ENCODE results near the gene MRC1. TPM values are rescaled to one million over a fixed set of nuclear protein-coding genes. Genes with fewer than 3 reads are reported as not detected.

Gene MRC1
- total RNA-seq, 1 experiment from 2014 or later, result 0.37 TPM

DNA sequence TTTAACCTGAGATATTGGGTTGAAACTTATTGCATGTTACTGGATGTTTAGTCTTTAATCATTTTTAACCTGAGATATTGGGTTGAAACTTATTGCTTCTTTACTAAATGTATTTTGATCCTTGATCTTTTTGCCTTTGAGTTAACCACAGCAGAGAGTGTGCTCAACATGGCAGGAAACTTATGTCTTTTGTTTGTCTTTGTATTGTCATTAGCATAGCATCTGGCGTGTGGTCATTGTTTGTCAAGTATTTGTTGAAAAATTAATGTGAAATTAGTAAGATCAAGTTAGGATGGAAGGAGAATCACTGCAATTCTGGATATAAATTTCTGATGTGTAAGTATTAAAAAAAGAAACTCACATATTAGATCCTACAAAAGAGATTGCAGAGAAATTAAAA lies 8.2 kb downstream of the MRC1 start:
- Histone ChIP-seq H3K36me3 (ENCODE audit: control insufficient read depth in 1 of 2, insufficient read depth in 2 of 2, low read length in 2 of 2) (no peaks in the 10 kb centered on the region), H3K27ac (ENCODE audit: low read depth, low read length) (no peak overlapping the region), H3K4me3 (replicated peaks in 1 of 2; ENCODE audit: low read depth in 1 of 2, low read length in 2 of 2) (no peak overlapping the region), H3K9me2 (ENCODE audit: insufficient read depth) (no peaks in the 10 kb centered on the region), H2AFZ (ENCODE audit: low read depth, low read length, poor library complexity, severe bottlenecking) (no peak overlapping the region), H3K27me3 (ENCODE audit: insufficient read depth, low read length) (no peaks in the 10 kb centered on the region), H3K4me2 (ENCODE audit: low read length) (no peak overlapping the region), H3K79me2 (ENCODE audit: insufficient read depth, low read length) (no peaks in the 10 kb centered on the region), H3K9me3 (ENCODE audit: control insufficient read depth in 1 of 2, insufficient read depth in 1 of 2, low read depth in 1 of 2, low read length in 2 of 2) (no peaks in the 10 kb centered on the region), H3K9ac (ENCODE audit: low read length) (no peak overlapping the region), H4K20me1 (ENCODE audit: insufficient read depth) (no peaks in the 10 kb centered on the region), H3K4me1 (ENCODE audit: control insufficient read depth in 1 of 2, insufficient read depth in 2 of 2, low read length in 2 of 2) (no peaks in the 10 kb centered on the region)
- ChIA-PET POLR2A (no interaction called here), RAD21 (ENCODE audit: low non-redundant PET in 1 of 2, low total read pairs in 2 of 2, uncharacterized antibody in 2 of 2, unreplicated experiment in 2 of 2) (no interaction called here), CTCF (no interaction called here)
- no TSS peak for BruUV-seq (replicated peaks)
- no peak for DNase-seq (ENCODE audit: low read depth, low spot score)
- no peak for TF ChIP-seq EZH2 (IDR thresholded peaks at IDR 0.05)
- no peak for TF ChIP-seq EZH2phosphoT487 (IDR thresholded peaks at IDR 0.05; ENCODE audit: borderline replicate concordance)
- no peak for TF ChIP-seq YY1 (IDR thresholded peaks at IDR 0.05; ENCODE audit: extremely low read depth, insufficient replicate concordance, low read depth, low read length)
- TF ChIP-seq JUND (IDR thresholded peaks at IDR 0.05), result no peak
- no peak for TF ChIP-seq RAD21 (IDR thresholded peaks at IDR 0.05; ENCODE audit: low read depth)
- TF ChIP-seq EGR1 (IDR thresholded peaks at IDR 0.05; ENCODE audit: low read depth), result no peak
- no peak for TF ChIP-seq ZNF274 (IDR thresholded peaks at IDR 0.05; ENCODE audit: low read depth, low read length)
- TF ChIP-seq SP1 (IDR thresholded peaks at IDR 0.05; ENCODE audit: low read depth), result no peak
- no peak for TF ChIP-seq ZFX (IDR thresholded peaks at IDR 0.05)
- no peak for TF ChIP-seq SRF (IDR thresholded peaks at IDR 0.05; ENCODE audit: low read depth)
- TF ChIP-seq FOSL1 (IDR thresholded peaks at IDR 0.05; ENCODE audit: low read depth), result no peak
- no peak for ATAC-seq
- intact Hi-C loops (cut with micrococcal nuclease), result loop anchor here (5.0 kb wide), 1 partner anchor 60 kb away; no protein-coding TSS in a partner anchor

DNA sequence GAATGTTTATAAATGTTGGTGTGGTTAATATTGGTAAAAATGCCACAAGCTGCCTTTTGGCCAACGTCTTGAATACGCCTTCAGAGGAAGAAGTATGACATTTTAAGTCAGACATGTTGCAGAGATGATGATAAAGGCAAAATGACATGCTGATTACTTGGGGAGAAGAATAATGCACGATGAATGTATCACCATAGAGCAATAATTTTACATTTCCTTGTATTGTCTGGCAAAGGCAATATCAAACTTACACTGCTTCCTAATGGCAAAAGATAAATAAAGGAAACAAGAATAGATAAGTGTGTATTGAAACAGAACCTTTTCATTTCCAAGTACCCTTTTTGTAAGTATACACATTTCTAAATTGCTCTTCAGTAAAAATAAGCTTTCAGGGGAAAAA lies 8.6 kb downstream of the MRC1 start:
- Histone ChIP-seq H3K27me3 (ENCODE audit: insufficient read depth, low read length) (no peaks in the 10 kb centered on the region), H3K9me3 (ENCODE audit: control insufficient read depth in 1 of 2, insufficient read depth in 1 of 2, low read depth in 1 of 2, low read length in 2 of 2) (no peaks in the 10 kb centered on the region), H4K20me1 (ENCODE audit: insufficient read depth) (no peaks in the 10 kb centered on the region), H3K36me3 (ENCODE audit: control insufficient read depth in 1 of 2, insufficient read depth in 2 of 2, low read length in 2 of 2) (no peaks in the 10 kb centered on the region), H3K9me2 (ENCODE audit: insufficient read depth) (no peaks in the 10 kb centered on the region), H3K79me2 (ENCODE audit: insufficient read depth, low read length) (no peaks in the 10 kb centered on the region), H3K9ac (ENCODE audit: low read length) (no peak overlapping the region), H3K4me1 (ENCODE audit: control insufficient read depth in 1 of 2, insufficient read depth in 2 of 2, low read length in 2 of 2) (no peaks in the 10 kb centered on the region), H3K27ac (ENCODE audit: low read depth, low read length) (no peak overlapping the region), H3K4me2 (ENCODE audit: low read length) (no peak overlapping the region), H3K4me3 (replicated peaks in 1 of 2; ENCODE audit: low read depth in 1 of 2, low read length in 2 of 2) (no peak overlapping the region), H2AFZ (ENCODE audit: low read depth, low read length, poor library complexity, severe bottlenecking) (no peak overlapping the region)
- ChIA-PET RAD21 (ENCODE audit: low non-redundant PET in 1 of 2, low total read pairs in 2 of 2, uncharacterized antibody in 2 of 2, unreplicated experiment in 2 of 2) (no interaction called here), POLR2A (no interaction called here), CTCF (no interaction called here)
- no TSS peak for BruUV-seq (replicated peaks)
- ATAC-seq (no peak), DNase-seq (ENCODE audit: low read depth, low spot score) (no peak)
- intact Hi-C loops (cut with micrococcal nuclease), result loop anchor here (5.0 kb wide), 1 partner anchor 60 kb away; no protein-coding TSS in a partner anchor
- TF ChIP-seq POLR2A (IDR thresholded peaks at IDR 0.05; ENCODE audit: borderline replicate concordance, extremely low read depth, insufficient read depth, insufficient read length), result no peak
- TF ChIP-seq, protein P1, sequence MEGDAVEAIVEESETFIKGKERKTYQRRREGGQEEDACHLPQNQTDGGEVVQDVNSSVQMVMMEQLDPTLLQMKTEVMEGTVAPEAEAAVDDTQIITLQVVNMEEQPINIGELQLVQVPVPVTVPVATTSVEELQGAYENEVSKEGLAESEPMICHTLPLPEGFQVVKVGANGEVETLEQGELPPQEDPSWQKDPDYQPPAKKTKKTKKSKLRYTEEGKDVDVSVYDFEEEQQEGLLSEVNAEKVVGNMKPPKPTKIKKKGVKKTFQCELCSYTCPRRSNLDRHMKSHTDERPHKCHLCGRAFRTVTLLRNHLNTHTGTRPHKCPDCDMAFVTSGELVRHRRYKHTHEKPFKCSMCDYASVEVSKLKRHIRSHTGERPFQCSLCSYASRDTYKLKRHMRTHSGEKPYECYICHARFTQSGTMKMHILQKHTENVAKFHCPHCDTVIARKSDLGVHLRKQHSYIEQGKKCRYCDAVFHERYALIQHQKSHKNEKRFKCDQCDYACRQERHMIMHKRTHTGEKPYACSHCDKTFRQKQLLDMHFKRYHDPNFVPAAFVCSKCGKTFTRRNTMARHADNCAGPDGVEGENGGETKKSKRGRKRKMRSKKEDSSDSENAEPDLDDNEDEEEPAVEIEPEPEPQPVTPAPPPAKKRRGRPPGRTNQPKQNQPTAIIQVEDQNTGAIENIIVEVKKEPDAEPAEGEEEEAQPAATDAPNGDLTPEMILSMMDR (IDR thresholded peaks at IDR 0.05 in 2 of 3, conservative IDR thresholded peaks at IDR 0.05 in 1 of 3; ENCODE audit: borderline replicate concordance in 1 of 3, insufficient read depth in 1 of 3, low read depth in 2 of 3, low read length in 2 of 3), result no peak
- no peak for TF ChIP-seq SP1 (IDR thresholded peaks at IDR 0.05; ENCODE audit: low read depth)
- TF ChIP-seq ZNF274 (IDR thresholded peaks at IDR 0.05; ENCODE audit: low read depth, low read length), result no peak
- no peak for TF ChIP-seq YY1 (IDR thresholded peaks at IDR 0.05; ENCODE audit: extremely low read depth, insufficient replicate concordance, low read depth, low read length)
- TF ChIP-seq FOSL1 (IDR thresholded peaks at IDR 0.05; ENCODE audit: low read depth), result no peak
- TF ChIP-seq JUND (IDR thresholded peaks at IDR 0.05), result no peak
- TF ChIP-seq CBX3 (IDR thresholded peaks at IDR 0.05; ENCODE audit: low read depth), result no peak
- no peak for TF ChIP-seq SIN3A (IDR thresholded peaks at IDR 0.05; ENCODE audit: low read depth)
- TF ChIP-seq, protein P2, sequence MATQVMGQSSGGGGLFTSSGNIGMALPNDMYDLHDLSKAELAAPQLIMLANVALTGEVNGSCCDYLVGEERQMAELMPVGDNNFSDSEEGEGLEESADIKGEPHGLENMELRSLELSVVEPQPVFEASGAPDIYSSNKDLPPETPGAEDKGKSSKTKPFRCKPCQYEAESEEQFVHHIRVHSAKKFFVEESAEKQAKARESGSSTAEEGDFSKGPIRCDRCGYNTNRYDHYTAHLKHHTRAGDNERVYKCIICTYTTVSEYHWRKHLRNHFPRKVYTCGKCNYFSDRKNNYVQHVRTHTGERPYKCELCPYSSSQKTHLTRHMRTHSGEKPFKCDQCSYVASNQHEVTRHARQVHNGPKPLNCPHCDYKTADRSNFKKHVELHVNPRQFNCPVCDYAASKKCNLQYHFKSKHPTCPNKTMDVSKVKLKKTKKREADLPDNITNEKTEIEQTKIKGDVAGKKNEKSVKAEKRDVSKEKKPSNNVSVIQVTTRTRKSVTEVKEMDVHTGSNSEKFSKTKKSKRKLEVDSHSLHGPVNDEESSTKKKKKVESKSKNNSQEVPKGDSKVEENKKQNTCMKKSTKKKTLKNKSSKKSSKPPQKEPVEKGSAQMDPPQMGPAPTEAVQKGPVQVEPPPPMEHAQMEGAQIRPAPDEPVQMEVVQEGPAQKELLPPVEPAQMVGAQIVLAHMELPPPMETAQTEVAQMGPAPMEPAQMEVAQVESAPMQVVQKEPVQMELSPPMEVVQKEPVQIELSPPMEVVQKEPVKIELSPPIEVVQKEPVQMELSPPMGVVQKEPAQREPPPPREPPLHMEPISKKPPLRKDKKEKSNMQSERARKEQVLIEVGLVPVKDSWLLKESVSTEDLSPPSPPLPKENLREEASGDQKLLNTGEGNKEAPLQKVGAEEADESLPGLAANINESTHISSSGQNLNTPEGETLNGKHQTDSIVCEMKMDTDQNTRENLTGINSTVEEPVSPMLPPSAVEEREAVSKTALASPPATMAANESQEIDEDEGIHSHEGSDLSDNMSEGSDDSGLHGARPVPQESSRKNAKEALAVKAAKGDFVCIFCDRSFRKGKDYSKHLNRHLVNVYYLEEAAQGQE (IDR thresholded peaks at IDR 0.05; ENCODE audit: low read depth), result no peak
- no peak for TF ChIP-seq ZFX (IDR thresholded peaks at IDR 0.05)
- TF ChIP-seq, protein P3, sequence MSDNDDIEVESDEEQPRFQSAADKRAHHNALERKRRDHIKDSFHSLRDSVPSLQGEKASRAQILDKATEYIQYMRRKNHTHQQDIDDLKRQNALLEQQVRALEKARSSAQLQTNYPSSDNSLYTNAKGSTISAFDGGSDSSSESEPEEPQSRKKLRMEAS (IDR thresholded peaks at IDR 0.05), result no peak
- no peak for TF ChIP-seq POLR2AphosphoS5 (IDR thresholded peaks at IDR 0.05; ENCODE audit: low read depth, low read length)

All from HCT116 (cell line).